ENCODE data around the gene INHBE. TPM values are rescaled to one million over a fixed set of nuclear protein-coding genes. Genes with fewer than 3 reads are reported as not detected.

Gene INHBE
- total and polyA plus RNA-seq, 2 of the 8 experiments (the other 6 are each of a cell fraction or from before 2014, with no cell fraction given), result 10.2 to 18.8 TPM

DNA sequence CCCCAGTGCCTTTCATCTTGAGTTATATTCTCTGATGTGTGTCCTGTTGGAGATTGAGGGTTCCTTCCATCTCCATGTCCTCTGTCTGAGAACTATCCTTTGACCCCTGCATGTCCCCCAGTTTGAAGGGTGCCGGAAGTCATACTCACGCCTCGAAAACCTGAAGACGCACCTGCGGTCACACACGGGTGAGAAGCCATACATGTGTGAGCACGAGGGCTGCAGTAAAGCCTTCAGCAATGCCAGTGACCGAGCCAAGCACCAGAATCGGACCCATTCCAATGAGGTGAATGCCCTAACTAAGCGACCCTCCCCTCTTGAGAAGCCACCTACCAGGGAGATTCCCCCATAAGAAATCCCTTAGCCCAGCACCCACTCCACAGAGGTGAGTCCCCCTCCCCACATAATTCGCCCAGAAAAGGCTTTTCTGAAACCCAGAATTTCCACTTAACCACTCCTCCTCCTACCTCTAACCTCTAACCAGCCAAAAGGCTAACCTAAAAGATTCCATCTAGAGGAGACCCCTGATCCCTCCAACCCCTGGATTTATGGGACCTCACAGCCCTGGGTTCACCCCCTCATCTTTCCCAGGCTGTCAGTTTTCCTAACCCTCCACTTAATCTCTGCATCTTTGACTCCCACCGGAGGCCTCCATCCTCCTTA lies 12.2 kb downstream of the INHBE start:
- Histone ChIP-seq H2AFZ (ENCODE audit: low read length) (no peak overlapping the region), H3K79me2 (ENCODE audit: control insufficient read depth in 1 of 2, insufficient read depth in 2 of 2, low read length in 2 of 2) (no peaks in the 10 kb centered on the region), H3K36me3 (ENCODE audit: control insufficient read depth in 2 of 4, insufficient read depth in 4 of 4, low read length in 3 of 4) (peaks cover 0 to 11% (median 4%) of the 10 kb centered on the region in 4 experiments; a peak in 5 of 8 replicates), H3K27ac (ENCODE audit: low read depth, low read length) (no peak overlapping the region), H3K4ac (replicated peaks; ENCODE audit: insufficient read length, low read depth, low read length) (no peak overlapping the region), H4K5ac (ENCODE audit: insufficient read length, low read depth, low read length) (no peak overlapping the region), H4K8ac (ENCODE audit: extremely low read depth, insufficient read depth, low read length) (no peak overlapping the region), H3K4me2 (ENCODE audit: insufficient read depth in 1 of 2, low read depth in 2 of 2, low read length in 2 of 2) (no peak overlapping the region), H3K14ac (ENCODE audit: insufficient read length) (no peak overlapping the region), H3K23ac (ENCODE audit: insufficient read length) (no peak overlapping the region), H3K79me1 (ENCODE audit: low read depth, low read length) (no peaks in the 10 kb centered on the region), H2BK5ac (ENCODE audit: low read depth, low read length) (no peak overlapping the region), H3K56ac (replicated peaks; ENCODE audit: insufficient read length, low read depth, low read length) (no peak overlapping the region), H3K23me2 (ENCODE audit: low read depth, low read length) (no peaks in the 10 kb centered on the region), H2BK15ac (ENCODE audit: low read length) (no peak overlapping the region), H3K9ac (replicated peaks in 1 of 4; ENCODE audit: extremely low read depth in 1 of 4, low read depth in 3 of 4, low read length in 3 of 4) (no peak overlapping the region), H3K27me3 (replicated peaks in 1 of 4; ENCODE audit: control insufficient read depth in 3 of 4, extremely low read depth in 1 of 4, insufficient read depth in 3 of 4, low read length in 3 of 4) (0 out of 7 replicates have a peak, but pooled peaks cover 0 to under 1% (median under 1%) of the 10 kb centered on the region in 4 experiments), H3K18ac (ENCODE audit: extremely low read depth, low read length) (no peak overlapping the region), H3K4me3 (ENCODE audit: extremely low read depth in 1 of 4, insufficient read depth in 2 of 4, low read depth in 3 of 4, low read length in 4 of 4) (no peak overlapping the region), H2BK20ac (ENCODE audit: low read length) (no peak overlapping the region), H4K20me1 (replicated peaks in 1 of 2; ENCODE audit: control insufficient read depth in 1 of 2, insufficient read depth in 2 of 2, low read length in 2 of 2) (peaks cover 0 to 2% of the 10 kb centered on the region in 2 experiments), H3K9me3 (ENCODE audit: insufficient read depth in 2 of 2, low read depth in 1 of 2, low read length in 1 of 2) (no peaks in the 10 kb centered on the region), H3K4me1 (replicated peaks in 1 of 4; ENCODE audit: control insufficient read depth in 3 of 4, insufficient read depth in 4 of 4, low read length in 3 of 4) (peaks cover 0 to 4% (median 0%) of the 10 kb centered on the region in 4 experiments; a peak in 1 of 7 replicates), H4K91ac (replicated peaks; ENCODE audit: insufficient read length, low read length) (no peak overlapping the region), H2BK120ac (replicated peaks; ENCODE audit: low read depth, low read length) (no peak overlapping the region), H2BK12ac (ENCODE audit: low read depth, low read length) (no peak overlapping the region), H2AK5ac (ENCODE audit: low read depth, low read length) (no peak overlapping the region)
- POLR2A ChIA-PET (ENCODE audit: partially characterized antibody), result no interaction called here
- 92% methylated on average over 12 of the region's 12 CpGs; no CpG with 5 or more reads in 1 of the 2 experiments for WGBS, 2 experiments (ENCODE audit: extremely low coverage in 1 of 2, insufficient coverage in 1 of 2, insufficient read length in 1 of 2, insufficient replicate concordance in 2 of 2, low coverage in 1 of 2, low lambda C conversion rate in 2 of 2, missing lambda C conversion rate in 1 of 2)
- FAIRE-seq (no peak), DNase-seq (ENCODE audit: low read depth in 1 of 2, low spot score in 2 of 2) (no peak)
- CTCF ChIA-PET (ENCODE audit: partially characterized antibody), result interaction anchor here (1.5 to 25.1 kb wide), 3 partner anchors 9 to 13 kb away, joined by 6 to 441 read pairs (median 441); partner anchors contain the start of genes ARHGAP9, GLI1, INHBE and MARS1
- TF ChIP-seq PHF8 (conservative IDR thresholded peaks at IDR 0.05; ENCODE audit: low read depth, low read length) (no peak), KDM4A (IDR thresholded peaks at IDR 0.05; ENCODE audit: low read depth, low read length, severe bottlenecking) (no peak), KDM1A (IDR thresholded peaks at IDR 0.05; ENCODE audit: borderline replicate concordance, low read length) (no peak), GABPA (IDR thresholded peaks at IDR 0.05; ENCODE audit: borderline replicate concordance, insufficient read depth, low read length) (no peak), CBX8 (IDR thresholded peaks at IDR 0.05; ENCODE audit: borderline replicate concordance, low read depth, low read length) (no peak), JUND (IDR thresholded peaks at IDR 0.05; ENCODE audit: low read length) (no peak), KDM5A (IDR thresholded peaks at IDR 0.05; ENCODE audit: low read length) (no peak), SP2 (IDR thresholded peaks at IDR 0.05; ENCODE audit: low read length) (no peak)
- TF ChIP-seq, protein P1, sequence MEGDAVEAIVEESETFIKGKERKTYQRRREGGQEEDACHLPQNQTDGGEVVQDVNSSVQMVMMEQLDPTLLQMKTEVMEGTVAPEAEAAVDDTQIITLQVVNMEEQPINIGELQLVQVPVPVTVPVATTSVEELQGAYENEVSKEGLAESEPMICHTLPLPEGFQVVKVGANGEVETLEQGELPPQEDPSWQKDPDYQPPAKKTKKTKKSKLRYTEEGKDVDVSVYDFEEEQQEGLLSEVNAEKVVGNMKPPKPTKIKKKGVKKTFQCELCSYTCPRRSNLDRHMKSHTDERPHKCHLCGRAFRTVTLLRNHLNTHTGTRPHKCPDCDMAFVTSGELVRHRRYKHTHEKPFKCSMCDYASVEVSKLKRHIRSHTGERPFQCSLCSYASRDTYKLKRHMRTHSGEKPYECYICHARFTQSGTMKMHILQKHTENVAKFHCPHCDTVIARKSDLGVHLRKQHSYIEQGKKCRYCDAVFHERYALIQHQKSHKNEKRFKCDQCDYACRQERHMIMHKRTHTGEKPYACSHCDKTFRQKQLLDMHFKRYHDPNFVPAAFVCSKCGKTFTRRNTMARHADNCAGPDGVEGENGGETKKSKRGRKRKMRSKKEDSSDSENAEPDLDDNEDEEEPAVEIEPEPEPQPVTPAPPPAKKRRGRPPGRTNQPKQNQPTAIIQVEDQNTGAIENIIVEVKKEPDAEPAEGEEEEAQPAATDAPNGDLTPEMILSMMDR (IDR thresholded peaks at IDR 0.05; ENCODE audit: control extremely low read depth in 1 of 3, insufficient read depth in 1 of 3, low read depth in 1 of 3, low read length in 3 of 3), result no peak
